ENCODE measurements around the gene GPR15. TPM values are rescaled to one million over a fixed set of nuclear protein-coding genes. Genes with fewer than 3 reads are reported as not detected.

The GPR15 gene
- total RNA-seq, 1 experiment from 2014 or later = not detected

DNA sequence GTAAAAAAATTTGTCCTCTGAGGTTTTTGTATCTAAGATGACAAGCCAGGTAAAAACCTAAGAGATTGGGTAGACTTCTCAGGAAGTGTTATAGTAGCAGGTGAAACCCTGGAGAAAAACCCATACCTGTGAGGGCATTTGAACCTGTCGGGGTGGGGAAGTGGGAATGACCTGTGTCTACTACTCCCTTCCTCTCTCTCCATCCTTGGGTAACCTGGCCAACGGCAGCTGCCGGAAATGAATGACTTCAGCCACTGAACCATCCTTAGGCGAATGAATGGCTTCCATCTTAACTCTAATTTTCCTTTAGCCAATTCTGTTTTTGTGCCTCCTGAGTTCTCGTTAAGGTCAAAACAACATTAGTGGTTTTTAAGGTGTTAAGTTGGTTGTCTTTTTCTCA, 16.8 kb downstream of the GPR15 start (continued):
- TF ChIP-seq, protein P1, sequence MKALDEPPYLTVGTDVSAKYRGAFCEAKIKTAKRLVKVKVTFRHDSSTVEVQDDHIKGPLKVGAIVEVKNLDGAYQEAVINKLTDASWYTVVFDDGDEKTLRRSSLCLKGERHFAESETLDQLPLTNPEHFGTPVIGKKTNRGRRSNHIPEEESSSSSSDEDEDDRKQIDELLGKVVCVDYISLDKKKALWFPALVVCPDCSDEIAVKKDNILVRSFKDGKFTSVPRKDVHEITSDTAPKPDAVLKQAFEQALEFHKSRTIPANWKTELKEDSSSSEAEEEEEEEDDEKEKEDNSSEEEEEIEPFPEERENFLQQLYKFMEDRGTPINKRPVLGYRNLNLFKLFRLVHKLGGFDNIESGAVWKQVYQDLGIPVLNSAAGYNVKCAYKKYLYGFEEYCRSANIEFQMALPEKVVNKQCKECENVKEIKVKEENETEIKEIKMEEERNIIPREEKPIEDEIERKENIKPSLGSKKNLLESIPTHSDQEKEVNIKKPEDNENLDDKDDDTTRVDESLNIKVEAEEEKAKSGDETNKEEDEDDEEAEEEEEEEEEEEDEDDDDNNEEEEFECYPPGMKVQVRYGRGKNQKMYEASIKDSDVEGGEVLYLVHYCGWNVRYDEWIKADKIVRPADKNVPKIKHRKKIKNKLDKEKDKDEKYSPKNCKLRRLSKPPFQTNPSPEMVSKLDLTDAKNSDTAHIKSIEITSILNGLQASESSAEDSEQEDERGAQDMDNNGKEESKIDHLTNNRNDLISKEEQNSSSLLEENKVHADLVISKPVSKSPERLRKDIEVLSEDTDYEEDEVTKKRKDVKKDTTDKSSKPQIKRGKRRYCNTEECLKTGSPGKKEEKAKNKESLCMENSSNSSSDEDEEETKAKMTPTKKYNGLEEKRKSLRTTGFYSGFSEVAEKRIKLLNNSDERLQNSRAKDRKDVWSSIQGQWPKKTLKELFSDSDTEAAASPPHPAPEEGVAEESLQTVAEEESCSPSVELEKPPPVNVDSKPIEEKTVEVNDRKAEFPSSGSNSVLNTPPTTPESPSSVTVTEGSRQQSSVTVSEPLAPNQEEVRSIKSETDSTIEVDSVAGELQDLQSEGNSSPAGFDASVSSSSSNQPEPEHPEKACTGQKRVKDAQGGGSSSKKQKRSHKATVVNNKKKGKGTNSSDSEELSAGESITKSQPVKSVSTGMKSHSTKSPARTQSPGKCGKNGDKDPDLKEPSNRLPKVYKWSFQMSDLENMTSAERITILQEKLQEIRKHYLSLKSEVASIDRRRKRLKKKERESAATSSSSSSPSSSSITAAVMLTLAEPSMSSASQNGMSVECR (CRISPR knock-in tag; IDR thresholded peaks at IDR 0.05; ENCODE audit: borderline replicate concordance) = no peak
- no peak for TF ChIP-seq TCF7 (CRISPR knock-in tag; IDR thresholded peaks at IDR 0.05; ENCODE audit: low read depth)
- TF ChIP-seq GABPB1 (CRISPR knock-in tag; IDR thresholded peaks at IDR 0.05) = no peak
- TF ChIP-seq ZNF263 (CRISPR knock-in tag; IDR thresholded peaks at IDR 0.05; ENCODE audit: low read depth) = no peak
- TF ChIP-seq, protein P2, sequence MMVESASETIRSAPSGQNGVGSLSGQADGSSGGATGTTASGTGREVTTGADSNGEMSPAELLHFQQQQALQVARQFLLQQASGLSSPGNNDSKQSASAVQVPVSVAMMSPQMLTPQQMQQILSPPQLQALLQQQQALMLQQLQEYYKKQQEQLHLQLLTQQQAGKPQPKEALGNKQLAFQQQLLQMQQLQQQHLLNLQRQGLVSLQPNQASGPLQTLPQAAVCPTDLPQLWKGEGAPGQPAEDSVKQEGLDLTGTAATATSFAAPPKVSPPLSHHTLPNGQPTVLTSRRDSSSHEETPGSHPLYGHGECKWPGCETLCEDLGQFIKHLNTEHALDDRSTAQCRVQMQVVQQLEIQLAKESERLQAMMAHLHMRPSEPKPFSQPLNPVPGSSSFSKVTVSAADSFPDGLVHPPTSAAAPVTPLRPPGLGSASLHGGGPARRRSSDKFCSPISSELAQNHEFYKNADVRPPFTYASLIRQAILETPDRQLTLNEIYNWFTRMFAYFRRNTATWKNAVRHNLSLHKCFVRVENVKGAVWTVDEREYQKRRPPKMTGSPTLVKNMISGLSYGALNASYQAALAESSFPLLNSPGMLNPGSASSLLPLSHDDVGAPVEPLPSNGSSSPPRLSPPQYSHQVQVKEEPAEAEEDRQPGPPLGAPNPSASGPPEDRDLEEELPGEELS (CRISPR knock-in tag; IDR thresholded peaks at IDR 0.05) = no peak
- no peak for TF ChIP-seq SMAD3 (CRISPR knock-in tag; IDR thresholded peaks at IDR 0.05; ENCODE audit: borderline replicate concordance)
- TF ChIP-seq, protein P3, sequence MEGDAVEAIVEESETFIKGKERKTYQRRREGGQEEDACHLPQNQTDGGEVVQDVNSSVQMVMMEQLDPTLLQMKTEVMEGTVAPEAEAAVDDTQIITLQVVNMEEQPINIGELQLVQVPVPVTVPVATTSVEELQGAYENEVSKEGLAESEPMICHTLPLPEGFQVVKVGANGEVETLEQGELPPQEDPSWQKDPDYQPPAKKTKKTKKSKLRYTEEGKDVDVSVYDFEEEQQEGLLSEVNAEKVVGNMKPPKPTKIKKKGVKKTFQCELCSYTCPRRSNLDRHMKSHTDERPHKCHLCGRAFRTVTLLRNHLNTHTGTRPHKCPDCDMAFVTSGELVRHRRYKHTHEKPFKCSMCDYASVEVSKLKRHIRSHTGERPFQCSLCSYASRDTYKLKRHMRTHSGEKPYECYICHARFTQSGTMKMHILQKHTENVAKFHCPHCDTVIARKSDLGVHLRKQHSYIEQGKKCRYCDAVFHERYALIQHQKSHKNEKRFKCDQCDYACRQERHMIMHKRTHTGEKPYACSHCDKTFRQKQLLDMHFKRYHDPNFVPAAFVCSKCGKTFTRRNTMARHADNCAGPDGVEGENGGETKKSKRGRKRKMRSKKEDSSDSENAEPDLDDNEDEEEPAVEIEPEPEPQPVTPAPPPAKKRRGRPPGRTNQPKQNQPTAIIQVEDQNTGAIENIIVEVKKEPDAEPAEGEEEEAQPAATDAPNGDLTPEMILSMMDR (IDR thresholded peaks at IDR 0.05) = no peak
- no peak for TF ChIP-seq JAZF1 (CRISPR knock-in tag; IDR thresholded peaks at IDR 0.05)
- no peak for TF ChIP-seq ZNF396 (CRISPR knock-in tag; IDR thresholded peaks at IDR 0.05; ENCODE audit: borderline replicate concordance)
- TF ChIP-seq ZNF671 (CRISPR knock-in tag; IDR thresholded peaks at IDR 0.05) = no peak

DNA sequence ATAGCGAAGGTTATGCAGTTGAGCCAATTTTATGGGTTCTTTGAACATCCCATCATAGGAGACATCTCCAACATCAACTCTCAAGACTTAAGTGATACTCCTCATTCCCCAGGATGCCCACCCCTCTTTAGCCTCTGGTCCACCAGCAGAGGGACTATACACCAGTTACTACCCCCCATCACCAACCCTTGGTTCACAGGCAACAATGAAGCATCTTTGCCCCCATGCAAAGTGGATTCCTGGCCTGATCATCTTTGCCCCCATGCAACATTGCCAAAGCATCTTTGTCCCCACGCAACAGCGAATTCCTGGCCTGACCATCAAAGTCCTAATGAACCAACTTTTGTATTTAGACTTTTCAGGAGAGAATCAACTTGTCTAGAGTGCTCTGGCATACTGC, 19.1 kb downstream of the GPR15 start:
- no peak for ATAC-seq
- no peak for TF ChIP-seq ZNF263 (CRISPR knock-in tag; IDR thresholded peaks at IDR 0.05; ENCODE audit: low read depth)
- TF ChIP-seq, protein P4, sequence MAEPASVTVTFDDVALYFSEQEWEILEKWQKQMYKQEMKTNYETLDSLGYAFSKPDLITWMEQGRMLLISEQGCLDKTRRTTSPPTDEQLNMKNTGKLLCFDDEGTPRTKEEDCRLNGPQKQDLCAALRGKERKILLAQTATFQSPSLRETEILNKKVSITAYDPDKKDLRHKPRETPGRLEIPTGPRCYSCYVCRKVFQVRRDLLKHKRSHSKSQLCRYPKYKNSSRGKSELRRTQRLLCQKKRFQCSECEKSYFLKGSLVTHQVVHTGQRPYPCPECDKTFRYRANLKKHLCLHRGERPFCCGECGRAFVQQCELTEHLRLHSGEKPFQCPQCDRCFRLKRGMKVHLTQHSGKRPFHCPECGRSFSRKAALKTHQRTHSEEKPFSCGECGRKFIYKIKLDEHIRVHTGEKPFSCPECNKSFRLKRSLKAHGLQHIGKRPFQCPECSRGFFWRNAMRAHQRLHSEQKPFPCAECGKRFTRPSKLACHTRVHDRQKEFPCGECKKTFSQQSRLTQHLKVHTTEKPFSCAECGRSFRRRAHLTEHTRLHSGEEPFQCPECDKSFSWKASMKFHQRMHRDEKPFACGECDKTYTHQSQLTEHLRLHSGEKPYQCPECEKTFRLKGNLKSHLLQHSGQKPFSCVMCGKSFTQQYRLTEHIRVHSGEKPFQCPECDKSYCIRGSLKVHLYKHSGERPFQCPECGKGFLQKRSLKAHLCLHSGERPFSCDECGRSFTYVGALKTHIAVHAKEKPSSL (CRISPR knock-in tag; conservative IDR thresholded peaks at IDR 0.05) = no peak
- no peak for TF ChIP-seq SOX15 (CRISPR knock-in tag; IDR thresholded peaks at IDR 0.05)
- TF ChIP-seq, protein P5, sequence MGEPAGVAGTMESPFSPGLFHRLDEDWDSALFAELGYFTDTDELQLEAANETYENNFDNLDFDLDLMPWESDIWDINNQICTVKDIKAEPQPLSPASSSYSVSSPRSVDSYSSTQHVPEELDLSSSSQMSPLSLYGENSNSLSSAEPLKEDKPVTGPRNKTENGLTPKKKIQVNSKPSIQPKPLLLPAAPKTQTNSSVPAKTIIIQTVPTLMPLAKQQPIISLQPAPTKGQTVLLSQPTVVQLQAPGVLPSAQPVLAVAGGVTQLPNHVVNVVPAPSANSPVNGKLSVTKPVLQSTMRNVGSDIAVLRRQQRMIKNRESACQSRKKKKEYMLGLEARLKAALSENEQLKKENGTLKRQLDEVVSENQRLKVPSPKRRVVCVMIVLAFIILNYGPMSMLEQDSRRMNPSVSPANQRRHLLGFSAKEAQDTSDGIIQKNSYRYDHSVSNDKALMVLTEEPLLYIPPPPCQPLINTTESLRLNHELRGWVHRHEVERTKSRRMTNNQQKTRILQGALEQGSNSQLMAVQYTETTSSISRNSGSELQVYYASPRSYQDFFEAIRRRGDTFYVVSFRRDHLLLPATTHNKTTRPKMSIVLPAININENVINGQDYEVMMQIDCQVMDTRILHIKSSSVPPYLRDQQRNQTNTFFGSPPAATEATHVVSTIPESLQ (CRISPR knock-in tag; IDR thresholded peaks at IDR 0.05) = no peak
- TF ChIP-seq, protein P2 (CRISPR knock-in tag; IDR thresholded peaks at IDR 0.05) = no peak
- peaks cover 5% of the 10 kb centered on the region; the same call in 1 of the 2 replicates for H3K4me1 Mint-ChIP-seq
- DNase-seq (ENCODE audit: low spot score) = no peak
- CTCF ChIA-PET = no interaction called here
- no peak overlapping the region for H3K27ac Mint-ChIP-seq
- POLR2A ChIA-PET = no interaction called here
- no peaks in the 10 kb centered on the region for H3K9me3 Mint-ChIP-seq
- no peak overlapping the region for H3K4me3 Mint-ChIP-seq
- H3K27me3 Mint-ChIP-seq (ENCODE audit: low read depth) = no peaks in the 10 kb centered on the region
- no peaks in the 10 kb centered on the region for H3K36me3 Mint-ChIP-seq

Data from WTC11 (cell line).